HG03521 (cell line): Measurements from ENCODE around the gene LRP1B.

Source experiments
- ATAC-seq: cut with Tn5 transposase; IDR thresholded peaks from one replicate; pipeline ENCODE4 v1.9.1; 2021; ENCODE audit warnings: mild to moderate bottlenecking, moderate library complexity; ENCODE audit not compliant: unreplicated experiment

LRP1B gene

GRCh38 chr2:141791521-141791920 lies 339.3 kb downstream of the LRP1B start:
- ATAC-seq, result no peak

GRCh38 chr2:141782574-141782973 lies 348.2 kb downstream of the LRP1B start:
- no peak for ATAC-seq

GRCh38 chr2:141778315-141778835 lies 352.4 kb downstream of the LRP1B start:
- ATAC-seq, result no peak

DNA sequence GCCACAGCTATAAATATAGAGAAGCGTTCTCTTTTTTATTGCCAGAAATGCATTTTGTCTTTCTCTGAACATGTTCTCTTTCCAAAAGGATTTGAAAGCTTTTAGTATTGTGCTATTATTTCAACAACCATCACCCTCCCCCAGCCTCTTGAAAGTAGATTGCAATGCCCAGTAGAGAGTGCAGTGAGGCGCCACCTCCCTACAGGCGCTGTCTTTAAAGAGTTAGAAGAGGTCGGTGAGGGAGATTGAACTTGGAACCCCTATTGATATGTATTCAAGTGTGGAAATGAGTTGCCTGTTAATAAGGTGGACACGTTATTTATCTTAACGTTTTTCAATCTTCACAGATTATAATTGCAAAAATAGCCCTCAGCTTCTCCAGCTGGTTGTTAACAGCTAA lies 360.3 kb downstream of the LRP1B start:
- no peak for ATAC-seq

DNA sequence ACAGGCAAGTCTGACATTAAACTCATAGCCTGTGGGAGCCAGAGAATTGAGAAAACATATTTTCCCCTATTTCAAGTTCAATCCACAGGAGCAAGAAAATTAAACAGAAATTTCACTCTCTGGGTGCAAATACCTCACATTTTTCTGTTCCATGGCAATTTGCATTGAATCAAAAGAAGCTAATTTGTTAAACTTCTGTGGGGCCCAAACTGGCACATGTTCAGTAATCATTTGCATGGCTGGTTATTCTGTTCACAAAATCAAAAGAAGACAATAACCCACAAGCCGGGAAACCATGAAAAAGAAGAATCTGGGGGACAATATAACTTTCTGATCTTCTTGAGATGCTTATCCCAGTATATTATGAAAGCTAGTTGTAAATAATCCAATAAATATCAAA lies 363.1 kb downstream of the LRP1B start:
- ATAC-seq, result no peak

GRCh38 chr2:141767051-141767450 lies 363.8 kb downstream of the LRP1B start:
- ATAC-seq, result no peak

GRCh38 chr2:141766225-141766624 lies 364.6 kb downstream of the LRP1B start:
- no peak for ATAC-seq

- ATAC-seq, result no peak
Observed at GRCh38 chr2:141748616-141749015, 382.2 kb downstream of the LRP1B start.

DNA sequence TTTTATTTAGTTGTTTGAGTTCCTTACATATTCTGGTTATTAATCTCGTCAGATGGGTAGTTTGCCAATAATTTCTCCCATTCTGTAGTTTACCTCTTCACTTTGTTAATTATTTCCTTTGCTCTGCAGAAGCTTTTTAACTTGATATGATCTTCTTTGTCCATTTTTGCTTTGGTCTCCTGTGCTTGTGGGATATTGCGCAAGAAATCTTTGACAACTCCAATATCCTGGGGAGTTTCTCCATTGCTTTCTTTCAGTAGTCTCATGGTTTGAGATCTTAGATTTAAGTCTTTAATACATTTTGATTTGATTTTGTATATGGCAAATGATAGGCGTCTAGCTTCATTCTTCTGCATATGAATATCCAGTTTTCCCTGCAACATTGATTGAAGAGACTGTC lies 389.2 kb downstream of the LRP1B start:
- no peak for ATAC-seq

DNA sequence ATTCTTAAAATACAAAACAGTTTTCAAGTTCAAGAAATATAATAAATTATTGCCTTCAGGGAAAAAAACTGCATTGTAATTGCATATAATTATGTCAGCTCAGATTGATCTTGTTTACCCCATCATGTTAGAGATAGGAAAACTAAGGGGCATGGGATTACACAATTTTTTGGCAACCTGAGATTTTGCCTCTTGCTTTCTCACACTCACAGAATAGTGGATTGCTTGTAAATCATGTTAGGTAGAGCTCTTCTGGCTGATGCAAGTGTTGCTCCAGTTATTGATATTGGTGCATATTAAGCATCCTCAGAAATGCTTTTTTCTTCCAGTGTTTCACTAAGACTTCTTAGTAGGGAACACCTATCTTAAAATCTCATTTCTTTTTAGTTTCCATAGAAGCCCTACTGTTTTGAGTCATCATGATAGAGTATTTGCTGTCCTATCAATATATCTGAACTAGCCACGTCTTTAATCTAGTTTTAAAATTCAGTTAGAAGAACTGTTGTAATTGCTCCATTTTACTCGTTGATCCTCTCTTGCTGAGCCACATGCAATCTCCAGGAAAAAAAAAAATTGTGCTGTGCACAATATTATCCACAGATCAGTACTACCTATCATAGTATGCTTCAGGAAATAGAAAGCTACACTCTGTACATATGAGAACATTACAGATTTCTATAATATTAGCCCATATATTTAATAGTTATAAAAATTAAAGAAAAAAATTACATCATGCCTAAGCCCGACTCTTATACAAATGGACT lies 393.1 kb downstream of the LRP1B start:
- no peak for ATAC-seq

DNA sequence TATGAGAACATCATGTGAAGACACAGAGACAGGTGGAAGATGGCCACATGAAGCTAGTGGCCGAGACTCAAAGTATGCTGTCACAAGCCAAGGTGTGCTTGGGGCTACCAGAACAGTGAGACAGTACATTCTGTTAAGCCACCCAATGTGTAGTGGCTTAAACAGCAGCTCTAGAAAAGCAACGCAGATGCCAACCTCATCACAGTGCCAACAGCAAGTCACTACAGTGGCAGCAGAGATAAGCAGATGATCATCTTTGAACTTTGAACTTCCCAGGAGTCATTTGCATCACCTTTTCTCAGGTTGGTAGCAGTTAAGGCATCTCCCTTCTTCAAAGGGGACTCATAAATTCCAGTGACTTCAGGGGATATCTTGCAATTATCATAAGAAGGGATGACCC lies 394.4 kb downstream of the LRP1B start:
- ATAC-seq, result no peak

- ATAC-seq, result no peak
Observed at GRCh38 chr2:141728886-141729285, 401.9 kb downstream of the LRP1B start.

DNA sequence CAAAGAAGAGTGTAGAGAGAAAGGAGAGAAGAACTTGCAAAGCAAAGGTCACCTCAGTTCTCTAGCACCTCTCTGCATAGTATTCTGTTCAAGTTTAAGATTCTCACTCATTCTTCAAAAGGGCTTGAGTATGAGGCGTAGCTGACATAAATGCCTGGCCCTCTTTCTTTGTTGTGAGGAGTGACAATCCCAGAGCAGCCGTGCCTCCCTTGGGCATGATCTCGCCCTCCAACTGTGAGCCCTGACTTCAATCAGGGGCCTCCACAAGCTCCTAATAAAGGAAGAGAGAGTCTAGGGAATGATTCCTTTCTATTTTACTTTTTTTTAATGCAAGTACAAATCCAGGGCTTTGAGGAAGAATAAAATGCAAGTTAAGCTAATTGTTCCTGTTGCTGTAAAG lies 402.7 kb downstream of the LRP1B start:
- no peak for ATAC-seq

- no peak for ATAC-seq
Observed at GRCh38 chr2:141724426-141724825, 406.4 kb downstream of the LRP1B start.

- ATAC-seq, result no peak
Observed at GRCh38 chr2:141723814-141724213, 407.0 kb downstream of the LRP1B start.

- no peak for ATAC-seq
Observed at GRCh38 chr2:141720476-141720875, 410.3 kb downstream of the LRP1B start.

GRCh38 chr2:141714496-141714895 lies 416.3 kb downstream of the LRP1B start:
- no peak for ATAC-seq

GRCh38 chr2:141711627-141712026 lies 419.2 kb downstream of the LRP1B start:
- no peak for ATAC-seq

GRCh38 chr2:141710589-141711239 lies 420.1 kb downstream of the LRP1B start:
- ATAC-seq, result no peak

GRCh38 chr2:141709756-141710155 lies 421.1 kb downstream of the LRP1B start:
- no peak for ATAC-seq

DNA sequence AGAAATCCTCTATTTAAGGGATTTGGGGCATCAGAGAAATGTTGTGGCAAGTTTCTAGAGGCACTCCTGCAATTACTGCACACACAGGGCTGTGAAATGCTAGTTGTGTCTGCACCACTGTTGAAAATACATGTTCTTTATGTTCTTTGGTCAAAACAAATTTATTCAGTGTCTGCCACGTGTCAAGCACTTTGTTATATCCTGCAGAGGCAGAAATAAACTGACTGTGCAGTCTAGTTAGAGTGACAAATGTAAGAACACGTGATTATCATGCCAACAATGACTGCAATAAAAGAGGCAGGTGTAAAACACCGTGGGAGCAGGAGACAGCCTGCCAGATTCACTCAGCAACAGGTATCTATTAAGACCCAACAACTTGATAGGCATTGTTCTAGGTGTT lies 423.3 kb downstream of the LRP1B start:
- no peak for ATAC-seq

DNA sequence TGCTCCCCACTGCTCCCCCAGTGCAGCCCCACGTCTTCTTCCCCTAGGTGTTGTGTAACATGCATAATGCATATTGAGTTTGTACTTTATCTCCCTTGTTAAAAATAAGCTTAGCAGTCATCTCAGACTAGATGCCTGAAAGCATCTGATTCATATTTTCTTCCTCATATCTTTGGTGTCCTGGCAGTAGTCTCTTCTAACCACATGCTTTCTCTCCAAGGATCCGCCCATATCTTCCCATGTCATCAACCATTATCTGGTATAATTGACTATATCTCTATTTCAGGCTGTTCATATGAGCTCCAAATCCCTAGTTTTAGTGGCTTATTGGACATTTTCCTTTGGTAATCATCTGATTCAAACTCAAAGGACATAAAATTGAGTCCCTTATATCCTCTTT lies 426.3 kb downstream of the LRP1B start:
- ATAC-seq, result no peak
